Activated T-helper 9 cell treated with anti-CD3 and anti-CD28 coated beads, Interleukin-2, amount 50 U/mL, for 16 hours (primary cell): ENCODE measurements around the gene LRRC27.

Experiments
- DNase-seq: peaks from one replicate; pipeline ENCODE4 v3.0.0-alpha.2; 2020; ENCODE audit warnings: low read depth

The LRRC27 gene

GRCh38 chr10:132427006-132427771 lies 95.2 kb downstream of the LRRC27 start:
- no peak for DNase-seq

GRCh38 chr10:132427939-132428367 lies 96.0 kb downstream of the LRRC27 start:
- no peak for DNase-seq

GRCh38 chr10:132428486-132428995 lies 96.5 kb downstream of the LRRC27 start:
- no peak for DNase-seq
